Endothelial cell (in vitro differentiated cells): ENCODE results near the gene GAGE10. TPM values are rescaled to one million over a fixed set of nuclear protein-coding genes. Genes with fewer than 3 reads are reported as not detected.
"Not testable (repeated sequence)": the region's sequence is repeated elsewhere in the genome, so short reads cannot be mapped to it uniquely, and the experiment has no call there.

Experiments
- DNase-seq: peaks from one replicate; pipeline ENCODE4 v3.0.0; 2021; ENCODE audit warnings: low spot score
- H3K27ac Mint-ChIP-seq: one replicate; pipeline ENCODE4 v1.8.0; 2021; ENCODE audit warnings: mixed read lengths, inconsistent platforms; ENCODE audit not compliant: unreplicated experiment
- H3K27me3 Mint-ChIP-seq: one replicate; pipeline ENCODE4 v1.8.0; 2021; ENCODE audit warnings: mild to moderate bottlenecking, moderate library complexity, mixed read lengths, inconsistent platforms; ENCODE audit not compliant: unreplicated experiment
- H3K36me3 Mint-ChIP-seq: one replicate; pipeline ENCODE4 v1.8.0; 2021; ENCODE audit warnings: mild to moderate bottlenecking, low read depth, mixed read lengths, inconsistent platforms; ENCODE audit not compliant: unreplicated experiment
- H3K4me1 Mint-ChIP-seq: one replicate; pipeline ENCODE4 v1.8.0; 2021; ENCODE audit warnings: mild to moderate bottlenecking, mixed read lengths, inconsistent platforms; ENCODE audit not compliant: unreplicated experiment
- H3K4me3 Mint-ChIP-seq: one replicate; pipeline ENCODE4 v1.8.0; 2021; ENCODE audit warnings: mild to moderate bottlenecking, mixed read lengths, inconsistent platforms; ENCODE audit not compliant: unreplicated experiment
- H3K9me3 Mint-ChIP-seq: one replicate; pipeline ENCODE4 v1.8.0; 2021; ENCODE audit warnings: mixed read lengths, inconsistent platforms; ENCODE audit not compliant: unreplicated experiment
- CTCF ChIP-seq: fragments of 200-600 bp; sonication (generic); IDR thresholded peaks from one replicate; pipeline ENCODE4 v1.5.0; 2021; ENCODE audit warnings: antibody characterized with exemption; ENCODE audit not compliant: unreplicated experiment
- total RNA-seq: library from RNA; stranded (reverse); fragmentation: NEBNext Ultra II Directional; extraction: Animal tissue kit (Norgen Biotek cat#: 25700); gene quantifications from one replicate; pipeline ENCODE4 v1.2.1, GENCODE V29; 2021; ENCODE audit not compliant: unreplicated experiment

Gene GAGE10
- total RNA-seq, 1 donor from 2014 or later, result not detected

- no peaks in the 10 kb centered on the region for H3K36me3 Mint-ChIP-seq
- no peak overlapping the region for H3K4me3 Mint-ChIP-seq
- H3K9me3 Mint-ChIP-seq, result no peaks in the 10 kb centered on the region
- peaks cover 7% of the 10 kb centered on the region for H3K27me3 Mint-ChIP-seq
- no peak for TF ChIP-seq CTCF
- no peak overlapping the region for H3K27ac Mint-ChIP-seq
- peaks cover 10% of the 10 kb centered on the region for H3K4me1 Mint-ChIP-seq
- no peak for DNase-seq
These were observed 5.3 kb downstream of the GAGE10 start for GRCh38 chrX:49308604-49309269.

GRCh38 chrX:49309401-49309981 lies 6.0 kb downstream of the GAGE10 start:
- Mint-ChIP-seq H3K4me1 (peaks cover 10% of the 10 kb centered on the region), H3K9me3 (no peaks in the 10 kb centered on the region), H3K4me3 (peak overlapping the region; percentile 51), H3K27me3 (peaks cover 7% of the 10 kb centered on the region), H3K27ac (no peak overlapping the region), H3K36me3 (no peaks in the 10 kb centered on the region)
- no peak for DNase-seq
- TF ChIP-seq CTCF, result no peak

- Mint-ChIP-seq H3K4me1 (peaks cover 10% of the 10 kb centered on the region), H3K27me3 (peaks cover 7% of the 10 kb centered on the region), H3K36me3 (no peaks in the 10 kb centered on the region), H3K9me3 (no peaks in the 10 kb centered on the region), H3K27ac (no peak overlapping the region), H3K4me3 (no peak overlapping the region)
- no peak for DNase-seq
- TF ChIP-seq CTCF, result no peak
These were observed 6.9 kb downstream of the GAGE10 start for GRCh38 chrX:49310371-49310770.

GRCh38 chrX:49312176-49312575 lies 8.7 kb downstream of the GAGE10 start:
- Mint-ChIP-seq H3K9me3 (no peaks in the 10 kb centered on the region), H3K4me3 (no peak overlapping the region), H3K27ac (no peak overlapping the region), H3K36me3 (no peaks in the 10 kb centered on the region), H3K4me1 (peaks cover 10% of the 10 kb centered on the region), H3K27me3 (peaks cover 7% of the 10 kb centered on the region)
- no peak for TF ChIP-seq CTCF
- no peak for DNase-seq

GRCh38 chrX:49316085-49316484 lies 12.6 kb downstream of the GAGE10 start:
- DNase-seq, result no peak
- Mint-ChIP-seq H3K4me1 (no peaks in the 10 kb centered on the region), H3K36me3 (no peaks in the 10 kb centered on the region), H3K27me3 (no peaks in the 10 kb centered on the region), H3K9me3 (no peaks in the 10 kb centered on the region), H3K27ac (no peak overlapping the region), H3K4me3 (no peak overlapping the region)
- no peak for TF ChIP-seq CTCF

GRCh38 chrX:49321737-49322136 lies 18.3 kb downstream of the GAGE10 start, which contains the start of gene GAGE12J:
TSS of gene GAGE12J (plus strand) at chrX:49322037. CDS start at chrX:49323194, 1,157 bp downstream.
- H3K27me3 Mint-ChIP-seq, H3K4me1 Mint-ChIP-seq, H3K9me3 Mint-ChIP-seq, DNase-seq, H3K27ac Mint-ChIP-seq, H3K4me3 Mint-ChIP-seq, H3K36me3 Mint-ChIP-seq: not testable (repeated sequence)

GRCh38 chrX:49322266-49322665 lies 18.8 kb downstream of the GAGE10 start:
- H3K36me3 Mint-ChIP-seq, DNase-seq, H3K27ac Mint-ChIP-seq, H3K9me3 Mint-ChIP-seq, H3K4me1 Mint-ChIP-seq, H3K4me3 Mint-ChIP-seq, H3K27me3 Mint-ChIP-seq: not testable (repeated sequence)
